Putamen (tissue), 1 donor: ENCODE measurements around the gene KANSL1.
"Not testable (repeated sequence)": the region's sequence is repeated elsewhere in the genome, so short reads cannot be mapped to it uniquely, and the experiment has no call there.

Experiments
- DNase-seq: peaks from one replicate; pipeline ENCODE4 v3.0.0-alpha.2; 2016; ENCODE audit warnings: low spot score

KANSL1 gene

GRCh38 chr17:46138473-46138872, 54.8 kb downstream of the KANSL1 start:
- DNase-seq, result no peak

DNA sequence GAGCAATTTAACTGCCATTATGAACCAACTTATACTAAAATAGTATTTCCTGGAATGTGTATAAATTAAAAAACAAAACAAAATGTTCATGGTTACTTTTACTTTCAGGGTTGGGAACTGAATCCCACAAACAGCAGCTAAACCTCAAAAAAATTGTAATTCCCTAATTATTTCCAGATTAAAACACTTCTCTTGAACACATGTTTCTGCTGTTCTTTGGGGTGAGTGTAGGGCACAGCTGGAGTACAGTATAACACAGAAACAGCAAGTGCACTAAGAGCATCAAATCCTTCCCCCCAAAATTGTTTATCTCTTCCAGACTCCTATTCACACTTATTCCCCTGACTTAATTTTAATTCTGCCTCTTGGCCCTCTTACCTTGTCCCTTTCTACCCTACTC, 56.4 kb downstream of the KANSL1 start:
- DNase-seq, result no peak

- no peak for DNase-seq
Measured at GRCh38 chr17:46135879-46136563, 57.2 kb downstream of the KANSL1 start.

- DNase-seq, result no peak
Measured at GRCh38 chr17:46135126-46135812, 58.0 kb downstream of the KANSL1 start.

GRCh38 chr17:46129302-46129701, 63.9 kb downstream of the KANSL1 start:
- DNase-seq, result no peak

DNA sequence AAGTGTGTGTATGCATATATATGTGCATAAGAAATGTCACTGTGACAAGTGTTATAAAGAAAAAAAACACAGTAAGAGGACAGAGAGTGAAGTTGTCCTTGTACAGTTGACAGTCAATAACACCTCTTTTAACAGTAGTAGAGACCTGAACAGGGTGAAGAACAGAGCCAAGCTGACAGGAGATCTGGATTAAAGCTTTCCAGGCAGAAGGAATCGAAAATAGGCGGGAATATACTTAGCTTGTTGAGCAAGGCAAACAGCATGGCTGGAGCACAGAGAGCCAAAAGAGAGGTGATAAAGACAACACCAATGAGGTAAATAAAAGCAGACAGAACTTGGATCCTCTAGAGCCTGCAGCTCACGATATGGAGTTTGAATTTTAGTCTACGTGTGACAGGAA, 64.8 kb downstream of the KANSL1 start:
- no peak for DNase-seq

DNA sequence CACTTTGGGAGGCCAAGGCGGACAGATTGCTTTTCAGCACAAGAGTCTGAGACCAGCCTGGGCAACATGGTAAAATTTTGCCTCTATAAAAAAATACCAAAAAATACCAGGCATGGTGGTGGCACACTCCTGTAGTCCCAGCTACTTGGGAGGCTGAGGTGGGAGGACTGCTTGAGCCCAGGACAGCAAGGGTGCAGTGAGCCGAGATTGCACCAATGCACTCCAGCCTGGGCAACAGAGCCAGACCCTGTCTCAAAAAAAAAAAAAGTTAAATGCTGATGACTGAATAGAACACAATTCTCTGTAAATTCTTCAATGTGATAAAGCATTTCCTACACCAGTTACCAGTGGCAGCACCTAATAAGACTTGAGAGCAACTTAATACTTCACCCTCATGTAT, 65.7 kb downstream of the KANSL1 start:
- DNase-seq, result no peak

DNA sequence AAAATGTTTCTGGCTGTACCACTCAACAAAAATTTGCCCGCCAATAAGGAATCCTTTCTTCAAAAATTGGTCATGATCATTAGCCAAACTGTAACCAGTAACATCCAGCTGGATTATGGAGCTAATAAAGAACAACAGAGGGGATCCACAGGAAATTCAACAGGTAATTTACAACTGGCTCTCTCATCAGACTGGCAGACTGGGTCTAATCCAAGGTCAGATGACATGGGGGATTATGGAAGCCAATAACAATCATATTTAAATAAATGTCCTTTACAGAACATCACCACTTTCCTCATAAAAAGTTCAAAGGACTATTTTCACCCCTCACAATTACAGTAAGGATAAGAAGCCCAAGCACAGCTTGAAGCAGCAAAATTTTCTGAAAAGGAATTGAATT, 66.4 kb downstream of the KANSL1 start:
- DNase-seq, result no peak

DNA sequence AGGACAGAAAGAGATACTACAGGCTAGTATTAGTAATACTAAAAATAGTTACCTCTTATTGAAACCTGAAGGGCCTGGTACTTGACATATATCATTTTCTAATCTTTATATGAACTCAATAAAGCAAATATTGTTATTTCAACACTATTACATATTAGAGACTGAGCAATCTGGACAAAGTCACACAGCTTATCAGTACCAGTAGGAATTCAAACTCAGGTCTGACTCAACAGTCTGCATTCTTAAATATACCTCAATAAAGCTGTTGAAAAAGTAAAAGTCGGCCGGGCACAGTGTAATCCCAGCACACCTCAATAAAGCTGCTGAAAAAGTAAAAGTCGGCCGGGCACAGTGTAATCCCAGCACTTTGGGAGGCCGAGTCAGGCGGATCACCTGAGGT, 67.4 kb downstream of the KANSL1 start:
- no peak for DNase-seq

DNA sequence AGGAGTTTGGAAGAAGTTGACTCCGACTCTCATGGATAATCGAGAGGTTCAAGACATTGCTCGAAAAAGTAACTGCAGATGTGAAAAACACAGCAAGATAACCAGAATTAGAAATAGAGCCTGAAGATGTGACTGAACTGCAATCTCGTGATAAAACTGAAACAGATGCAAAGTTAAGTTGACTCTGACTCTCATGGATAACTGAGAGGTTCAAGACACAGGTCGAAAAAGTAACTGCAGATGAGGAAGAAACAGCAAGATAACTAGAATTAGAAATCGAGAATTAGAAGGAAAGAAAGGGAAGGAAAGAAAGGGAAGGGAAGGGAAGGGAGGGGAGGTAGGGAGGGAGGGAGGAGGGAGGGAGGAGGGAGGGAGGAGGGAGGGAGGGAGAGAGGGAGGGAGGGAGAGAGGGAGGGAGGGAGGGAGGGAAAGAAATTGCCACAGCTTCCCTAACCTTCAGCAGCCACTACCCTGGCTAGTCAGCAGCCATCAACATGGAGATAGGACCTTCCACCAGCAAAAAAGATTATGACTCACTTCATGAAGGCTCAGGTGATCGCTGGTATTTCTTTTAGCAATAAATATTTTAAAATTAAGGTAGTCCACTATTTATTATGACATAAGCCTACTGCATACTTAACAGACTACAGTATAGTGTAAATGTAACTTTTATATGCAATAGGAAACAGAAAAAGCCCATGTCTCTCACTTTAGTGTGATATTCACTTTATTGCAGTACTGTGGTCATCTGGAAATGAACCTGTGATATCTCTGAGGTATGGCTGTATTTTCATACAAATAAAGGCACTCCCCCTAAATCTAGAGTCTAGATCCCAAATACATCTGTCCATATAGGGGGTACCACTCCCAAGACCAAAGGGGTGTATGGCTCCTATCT, 68.3 kb downstream of the KANSL1 start:
- no peak for DNase-seq

GRCh38 chr17:46123607-46124006, 69.6 kb downstream of the KANSL1 start:
- DNase-seq, result no peak

DNA sequence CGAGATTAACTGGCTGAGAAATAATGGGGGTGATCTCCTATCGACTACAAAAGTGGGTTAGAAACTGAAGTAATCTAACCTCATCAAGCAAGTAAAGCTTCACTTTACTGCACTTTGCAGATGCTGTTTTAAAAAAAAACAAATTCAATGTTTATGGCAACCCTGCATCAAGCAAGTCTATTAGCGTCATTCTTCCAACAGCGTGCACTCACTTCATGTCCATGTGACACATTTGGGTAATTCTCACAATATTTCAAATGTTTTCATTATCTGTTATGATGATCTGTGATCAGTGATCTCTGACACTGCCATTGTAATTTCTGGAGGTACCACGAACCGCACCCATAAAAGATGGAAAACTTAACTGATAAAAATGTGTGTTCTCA, 70.8 kb downstream of the KANSL1 start:
- DNase-seq, result no peak

- no peak for DNase-seq
Measured at GRCh38 chr17:46121841-46122485, 71.3 kb downstream of the KANSL1 start.

DNA sequence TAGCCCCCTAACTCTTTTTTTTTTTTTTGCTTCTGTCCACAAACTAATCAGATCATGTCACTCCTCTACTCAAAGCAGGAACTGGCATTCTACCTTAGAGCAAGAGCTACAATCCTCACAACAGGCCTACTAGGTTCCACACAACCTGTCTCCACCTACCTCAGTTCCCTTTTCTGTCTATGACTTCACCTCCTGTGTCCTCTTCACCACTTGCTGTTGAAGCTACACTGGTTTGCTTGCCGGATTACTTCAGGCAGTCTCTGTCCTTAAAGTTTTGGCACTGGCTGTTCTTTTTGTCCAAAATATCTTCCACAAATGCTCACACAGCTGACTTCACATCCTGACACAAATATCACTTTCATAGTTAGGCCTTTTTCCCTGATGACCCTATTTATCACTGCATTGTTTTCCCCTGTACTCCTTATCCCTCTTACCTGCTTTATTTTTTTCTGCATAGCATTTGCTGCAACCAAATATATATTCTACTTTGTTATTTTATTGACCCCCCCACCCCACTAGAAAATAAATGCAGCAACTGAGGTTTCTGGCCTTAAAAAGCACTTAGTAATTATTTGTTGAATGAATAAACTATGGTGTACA, 72.0 kb downstream of the KANSL1 start:
- DNase-seq, result no peak

- DNase-seq, result no peak
Measured at GRCh38 chr17:46120537-46120936, 72.7 kb downstream of the KANSL1 start.

GRCh38 chr17:46120078-46120477, 73.2 kb downstream of the KANSL1 start:
- no peak for DNase-seq

GRCh38 chr17:46118964-46119363, 74.3 kb downstream of the KANSL1 start:
- DNase-seq, result no peak

DNA sequence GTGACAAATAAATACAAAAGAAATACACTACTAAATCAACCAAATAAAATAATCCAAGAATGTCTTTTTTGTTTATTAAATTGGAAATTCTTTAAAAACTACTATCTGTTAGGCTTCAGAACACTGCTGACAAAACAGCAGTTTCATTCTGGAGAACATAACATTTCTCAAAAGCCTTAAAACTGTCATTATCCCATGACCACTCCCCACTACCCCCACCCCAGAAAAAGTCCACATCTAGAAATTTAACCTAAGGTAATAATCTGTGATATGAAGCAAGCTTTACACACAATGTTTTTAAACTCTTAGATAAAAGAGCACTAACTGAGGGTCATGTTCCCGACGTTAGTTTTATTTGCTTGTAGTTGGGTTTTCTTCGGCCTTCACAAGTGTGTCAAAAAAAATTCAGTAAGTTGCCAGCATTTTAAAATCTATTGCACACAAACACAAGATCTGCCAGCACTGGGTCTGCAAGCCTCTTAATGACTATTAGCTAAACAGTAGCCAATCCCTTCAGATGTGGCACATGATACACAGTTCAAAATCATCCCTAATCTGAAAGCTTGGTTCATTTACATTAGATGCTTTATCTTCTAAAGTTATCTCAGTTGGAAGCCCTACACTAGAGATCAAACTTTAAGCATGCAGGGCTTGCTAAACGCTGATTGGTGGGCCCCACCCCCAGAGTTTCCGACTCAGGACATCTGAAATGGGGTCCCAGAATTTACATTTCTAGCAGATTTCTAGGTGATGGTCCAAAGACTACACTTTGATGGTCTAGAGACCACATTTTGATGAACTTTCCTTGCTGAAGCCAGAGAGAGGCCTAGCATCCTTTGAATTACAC, 75.2 kb downstream of the KANSL1 start:
- no peak for DNase-seq

- no peak for DNase-seq
Measured at GRCh38 chr17:46117117-46117516, 76.1 kb downstream of the KANSL1 start.

DNA sequence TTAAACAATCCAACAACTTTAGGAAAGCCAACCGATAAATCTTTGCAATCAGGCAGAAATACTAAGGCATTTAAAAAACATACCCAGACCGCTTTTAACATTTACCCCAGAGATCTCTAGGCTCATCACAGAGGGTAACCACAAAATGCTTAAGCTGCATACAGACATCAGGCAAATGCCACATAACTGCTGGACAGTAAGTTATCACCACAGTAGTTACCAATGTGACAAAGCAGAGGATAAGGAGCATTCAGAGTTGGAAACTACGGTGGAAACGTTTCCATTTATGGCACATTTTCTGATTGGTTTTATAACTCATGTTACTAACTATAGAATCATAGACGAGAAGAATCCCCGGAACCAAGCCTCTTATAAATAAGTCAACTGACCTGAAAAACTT, 77.5 kb downstream of the KANSL1 start:
- no peak for DNase-seq

GRCh38 chr17:46111236-46111635, 82.0 kb downstream of the KANSL1 start:
- not testable (repeated sequence) for DNase-seq
